HG03175 (cell line): ENCODE measurements around the gene SPOCK3.

ENCODE experiments used
- ATAC-seq: cut with Tn5 transposase; IDR thresholded peaks from one replicate; pipeline ENCODE4 v1.9.1; 2021; ENCODE audit warnings: mild to moderate bottlenecking, moderate library complexity; ENCODE audit not compliant: unreplicated experiment

Gene SPOCK3

DNA sequence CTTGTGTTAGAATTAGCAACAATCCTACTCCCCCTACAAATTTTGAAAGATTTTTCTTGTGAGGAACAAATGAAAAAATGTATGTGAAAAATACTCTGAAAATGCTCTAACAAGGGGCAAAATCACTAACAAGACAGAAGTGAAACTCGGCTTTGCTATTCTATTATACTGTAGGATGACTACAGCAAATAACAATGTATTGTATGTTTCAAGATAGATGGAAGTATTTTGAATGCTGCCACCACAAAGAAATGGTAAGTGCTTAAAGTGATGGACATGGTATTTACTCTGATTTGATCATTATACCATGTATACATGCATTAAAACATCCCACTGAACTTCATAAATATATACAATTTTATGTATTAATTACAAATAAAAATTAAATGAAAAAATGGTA is 192.8 kb downstream of the SPOCK3 start:
- ATAC-seq, result no peak

DNA sequence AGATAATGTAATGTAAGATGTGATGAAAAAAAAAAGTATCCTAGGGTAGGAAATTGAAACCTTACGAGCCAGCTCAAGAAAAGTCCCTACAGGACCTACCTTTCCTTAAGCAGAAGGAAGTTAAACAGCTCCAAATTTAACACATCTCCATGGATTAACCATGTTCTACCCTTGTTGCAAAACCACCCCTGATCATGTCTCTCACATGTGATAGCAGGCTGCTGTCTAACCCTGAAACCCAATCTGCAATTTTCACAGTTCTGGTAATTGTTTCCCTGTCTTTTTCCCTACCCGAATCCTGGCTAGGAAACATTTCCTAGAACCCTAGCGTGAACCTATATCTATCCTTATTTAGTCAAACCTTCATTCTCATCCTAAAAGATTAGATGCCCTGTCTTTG is 198.9 kb downstream of the SPOCK3 start:
- ATAC-seq, result no peak

GRCh38 chr4:167034983-167035382 is 199.3 kb downstream of the SPOCK3 start:
- ATAC-seq, result no peak

- no peak for ATAC-seq
Observed at GRCh38 chr4:167032871-167033270, 201.4 kb downstream of the SPOCK3 start.

GRCh38 chr4:167031534-167032156 is 202.6 kb downstream of the SPOCK3 start:
- no peak for ATAC-seq

GRCh38 chr4:167028976-167029375 is 205.3 kb downstream of the SPOCK3 start:
- ATAC-seq, result no peak

- no peak for ATAC-seq
Observed at GRCh38 chr4:167025670-167026069, 208.6 kb downstream of the SPOCK3 start.

DNA sequence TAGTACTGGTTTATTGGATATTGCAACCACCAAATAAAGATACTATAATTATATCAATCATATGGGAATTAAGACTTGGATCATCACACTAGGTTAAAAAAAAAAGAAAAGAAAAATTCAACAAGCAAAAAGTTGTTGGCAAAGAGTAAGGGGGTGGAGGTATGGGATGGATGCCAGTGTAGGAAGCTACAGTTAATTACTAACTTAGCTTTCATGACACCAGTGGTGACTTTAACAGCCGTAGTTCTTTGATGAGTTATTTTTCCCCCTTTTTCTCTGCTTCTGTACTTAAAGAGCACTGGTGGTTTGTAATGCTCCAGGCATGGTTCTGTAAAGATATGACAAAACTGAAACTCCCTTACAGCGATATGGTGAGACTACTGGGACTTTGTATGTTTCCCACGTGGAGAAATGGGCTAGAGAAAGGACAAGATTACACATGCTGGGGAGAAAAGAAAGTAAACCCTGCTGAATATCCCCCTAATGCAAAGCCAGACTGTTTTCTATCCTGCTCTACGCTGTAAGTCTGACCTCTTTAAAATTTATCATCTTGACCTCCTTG is 210.8 kb downstream of the SPOCK3 start:
- ATAC-seq, result no peak

DNA sequence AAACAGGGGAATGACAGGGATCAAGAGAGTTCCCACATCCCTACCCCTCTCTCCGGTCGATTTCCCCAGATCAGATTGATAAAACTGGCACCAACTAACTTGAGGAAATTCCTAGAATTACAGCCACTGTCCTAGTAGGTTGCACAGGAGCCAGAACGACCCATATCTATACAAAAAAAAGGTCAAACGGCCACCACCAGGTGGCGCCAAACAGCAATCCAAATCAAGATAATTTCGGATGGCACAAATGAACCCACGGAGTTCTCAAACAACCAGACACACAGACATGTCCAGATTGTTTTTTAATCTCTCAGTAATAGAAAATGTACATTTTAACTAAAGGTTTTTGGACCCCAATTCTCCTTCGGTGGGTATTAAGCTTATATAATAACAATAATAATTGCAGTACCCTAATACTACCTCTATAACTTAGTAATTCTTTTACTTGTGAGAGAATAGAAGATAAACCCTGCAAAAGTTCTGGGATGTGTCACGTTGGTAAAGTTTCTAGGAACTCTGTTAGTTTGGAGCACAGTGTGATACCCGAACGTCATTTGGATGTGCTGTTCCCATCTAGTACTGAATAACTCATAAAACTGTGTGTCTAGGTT is 212.6 kb downstream of the SPOCK3 start:
- ATAC-seq, result peak; percentile 73

DNA sequence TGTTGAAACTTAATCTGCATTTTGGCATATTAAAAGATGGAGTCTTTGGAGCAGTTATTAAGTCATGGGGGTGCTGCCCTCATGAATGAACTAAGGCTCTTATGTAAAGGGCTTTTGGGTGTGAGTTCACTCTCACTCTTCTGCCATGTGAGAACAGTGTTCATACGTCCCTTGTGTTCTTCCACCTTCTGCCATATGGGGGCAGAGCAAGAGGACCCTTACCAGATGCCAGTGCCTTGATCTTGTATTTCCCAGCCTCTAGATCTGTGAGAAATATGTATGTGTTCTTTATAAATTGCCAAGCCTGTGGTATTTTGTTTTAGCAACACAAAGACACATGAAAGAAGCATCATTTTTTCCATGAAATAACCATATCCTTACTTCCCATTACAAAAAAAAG is 213.9 kb downstream of the SPOCK3 start:
- no peak for ATAC-seq

GRCh38 chr4:167014944-167015343 is 219.3 kb downstream of the SPOCK3 start:
- no peak for ATAC-seq

GRCh38 chr4:167003326-167003725 is 231.0 kb downstream of the SPOCK3 start:
- no peak for ATAC-seq

DNA sequence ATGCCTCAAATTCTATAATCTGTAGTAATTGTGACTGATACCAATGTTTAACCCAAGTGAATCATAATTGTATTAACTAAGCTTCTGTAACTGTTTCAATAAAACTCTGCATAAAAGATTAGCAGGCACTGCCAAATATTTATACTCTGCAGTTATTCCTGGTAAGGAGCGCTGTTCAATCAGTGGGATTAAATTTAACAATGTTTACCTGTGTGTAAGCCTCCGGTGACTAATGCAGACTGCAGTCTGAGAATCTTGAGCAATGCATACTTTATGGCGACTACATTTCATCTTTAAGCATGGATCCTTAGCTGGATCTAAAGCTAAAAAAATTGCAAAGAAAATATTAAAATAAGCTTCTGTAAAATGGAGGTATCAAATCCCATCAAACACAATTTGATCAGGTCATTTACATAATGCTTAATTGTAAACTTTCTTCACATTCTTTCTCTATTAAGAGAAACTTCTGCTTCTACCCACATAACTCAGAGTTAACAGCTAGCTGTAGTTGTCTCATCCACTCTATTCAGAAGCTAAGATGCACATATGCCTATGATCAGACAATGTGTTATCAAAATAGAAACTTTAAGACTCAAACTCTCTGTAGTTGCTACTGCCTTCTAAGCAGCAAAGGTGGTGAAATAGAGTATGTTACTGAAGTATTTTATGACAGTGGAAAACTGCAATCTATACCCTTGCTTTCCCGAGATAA is 234.0 kb downstream of the SPOCK3 start:
- no peak for ATAC-seq

GRCh38 chr4:166996216-166996615 is 238.1 kb downstream of the SPOCK3 start:
- no peak for ATAC-seq

- no peak for ATAC-seq
Observed at GRCh38 chr4:166994686-166995085, 239.6 kb downstream of the SPOCK3 start.

DNA sequence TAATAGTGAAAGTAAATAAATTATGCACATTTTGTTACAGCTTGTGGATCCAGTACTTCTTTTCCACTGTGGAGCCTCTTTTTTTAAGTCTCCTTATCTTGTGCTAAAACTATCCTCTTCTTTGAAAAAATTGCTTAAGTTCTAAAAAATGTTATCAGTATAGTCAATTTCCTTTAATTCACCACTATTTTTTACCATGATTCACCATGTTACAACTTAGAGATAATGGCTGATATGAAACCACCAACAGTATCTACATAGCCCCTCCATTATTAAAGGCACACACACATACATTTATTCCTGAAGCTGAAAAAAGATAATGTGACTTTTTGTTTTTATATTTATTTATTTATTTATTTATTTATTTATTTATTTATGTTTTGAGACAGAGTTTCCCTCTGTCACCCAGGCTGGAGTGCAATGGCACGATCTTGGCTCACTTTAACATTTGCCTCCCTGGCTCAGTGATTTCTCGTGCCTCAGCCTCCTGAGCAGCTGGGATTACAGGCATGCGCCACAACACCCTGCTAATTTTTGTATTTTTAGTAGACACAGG is 243.2 kb downstream of the SPOCK3 start:
- ATAC-seq, result no peak

DNA sequence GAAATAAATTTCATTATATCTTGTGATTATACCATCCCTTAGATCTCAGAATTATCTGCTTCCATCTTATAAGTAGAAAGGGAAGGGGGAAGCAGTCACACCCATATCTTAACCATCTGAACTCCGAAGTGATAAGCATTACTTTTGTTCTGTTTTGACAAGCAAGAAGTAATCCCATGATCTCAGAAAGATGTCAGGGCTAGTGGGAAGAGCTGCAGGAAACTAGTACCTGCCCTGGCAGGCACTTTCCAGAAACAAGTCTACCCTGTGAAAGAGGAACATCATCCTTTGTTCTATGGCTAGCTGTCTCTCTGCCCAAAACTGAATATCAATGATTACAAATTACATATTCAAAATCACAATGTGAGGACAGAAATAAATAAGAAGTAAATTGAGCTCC is 244.4 kb downstream of the SPOCK3 start:
- no peak for ATAC-seq

- ATAC-seq, result no peak
Observed at GRCh38 chr4:166987026-166987425, 247.3 kb downstream of the SPOCK3 start.

- ATAC-seq, result no peak
Observed at GRCh38 chr4:166981847-166982246, 252.4 kb downstream of the SPOCK3 start.

DNA sequence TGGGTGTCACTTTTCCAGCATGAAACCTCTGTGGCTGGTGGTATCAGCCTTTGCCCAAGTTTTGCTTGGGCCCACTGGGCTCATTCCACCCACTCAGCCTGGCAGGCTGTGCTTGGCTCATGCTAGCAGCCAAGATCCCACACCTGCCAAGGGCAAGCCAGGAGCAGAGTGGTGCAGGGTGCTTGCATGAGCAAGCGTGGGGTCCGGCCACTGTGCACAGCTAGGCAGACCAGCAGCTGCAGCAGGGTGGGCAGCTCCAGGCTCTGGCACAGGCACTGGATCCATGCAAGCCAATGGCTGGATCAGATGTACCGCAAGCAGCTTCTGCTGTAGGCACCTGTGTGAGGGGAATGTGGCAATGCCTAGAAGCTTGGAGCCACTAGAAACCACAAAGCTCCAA is 253.9 kb downstream of the SPOCK3 start:
- ATAC-seq, result no peak

DNA sequence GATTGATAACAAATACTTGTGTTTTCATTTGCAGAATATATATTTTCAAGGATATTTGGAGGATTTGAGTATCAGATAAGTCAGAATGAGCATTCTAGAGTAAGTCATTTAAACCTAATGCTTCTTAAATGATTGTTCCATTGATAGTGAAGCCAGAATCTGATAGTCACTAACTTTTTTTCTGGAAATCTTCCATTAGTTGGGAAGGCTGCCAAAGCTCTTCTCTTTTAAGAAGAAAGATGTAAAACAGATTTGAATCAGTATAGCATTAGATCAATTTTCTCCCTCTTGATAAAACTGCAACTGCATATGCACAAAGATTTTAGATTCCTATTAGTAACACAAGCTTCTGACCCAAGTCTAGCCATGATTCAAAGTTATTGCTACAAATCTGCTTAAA is 256.7 kb downstream of the SPOCK3 start:
- ATAC-seq, result no peak

- peak; percentile 34 for ATAC-seq
Observed at GRCh38 chr4:166972071-166972470, 262.2 kb downstream of the SPOCK3 start.
